H1 (cell line): ENCODE results near the gene RHEB. TPM values are rescaled to one million over a fixed set of nuclear protein-coding genes. Genes with fewer than 3 reads are reported as not detected.

Source experiments
- BCL11A ChIP-seq, 2 experiments: IDR thresholded peaks; one replicate each; pipeline ENCODE4 v1.6.1; 2011; ENCODE audit warnings: low read depth in 2 of 2, low read length in 2 of 2, mild to moderate bottlenecking in 2 of 2
- BRCA1 ChIP-seq: IDR thresholded peaks from 2 replicates; pipeline ENCODE4 v1.6.1; 2012; ENCODE audit warnings: low read depth, low read length, improper control_type of control experiment
- CEBPB ChIP-seq: IDR thresholded peaks from 2 replicates; pipeline ENCODE4 v1.6.1; 2012; ENCODE audit warnings: low read depth, low read length
- E2F6 ChIP-seq: IDR thresholded peaks from 2 replicates; pipeline ENCODE4 v1.6.1; 2012; ENCODE audit warnings: inconsistent platforms
- EP300 ChIP-seq, 2 experiments: IDR thresholded peaks; 1 replicate in 1 of 2; 2 replicates in 1 of 2; pipeline ENCODE4 v1.6.1; 2011 to 2012; ENCODE audit warnings: low read depth in 2 of 2, low read length in 2 of 2, mild to moderate bottlenecking in 2 of 2, borderline replicate concordance in 1 of 2, inconsistent platforms in 1 of 2, moderate library complexity in 1 of 2
- FOSL1 ChIP-seq: IDR thresholded peaks from 2 replicates; pipeline ENCODE4 v1.6.1; 2011; ENCODE audit warnings: mild to moderate bottlenecking, low read depth, low read length, moderate library complexity; ENCODE audit not compliant: insufficient read depth
- GABPA ChIP-seq: IDR thresholded peaks from 2 replicates; pipeline ENCODE4 v1.6.1; 2011; ENCODE audit warnings: mild to moderate bottlenecking, low read length, moderate library complexity, borderline replicate concordance; ENCODE audit not compliant: insufficient read depth
- HDAC2 ChIP-seq, 2 experiments: fragments of 300-600 bp in 1 of 2; sonication (generic) in 1 of 2; IDR thresholded peaks; 2 replicates each; pipeline ENCODE4 v1.6.1; 2011 to 2012; ENCODE audit warnings: low read depth in 2 of 2, low read length in 2 of 2, mild to moderate bottlenecking in 2 of 2, moderate library complexity in 2 of 2, borderline replicate concordance in 1 of 2, inconsistent platforms in 1 of 2
- HDAC6 ChIP-seq: IDR thresholded peaks from one replicate; pipeline ENCODE4 v1.7.1; 2012; ENCODE audit warnings: low read depth, mild to moderate bottlenecking, inconsistent platforms, low read length, moderate library complexity
- MAX ChIP-seq: IDR thresholded peaks from 2 replicates; pipeline ENCODE4 v1.6.1; 2012; ENCODE audit warnings: inconsistent platforms
- NANOG ChIP-seq: IDR thresholded peaks from 2 replicates; pipeline ENCODE4 v1.6.1; 2011; ENCODE audit warnings: low read length, low read depth, mild to moderate bottlenecking, inconsistent platforms; ENCODE audit not compliant: insufficient read depth, poor library complexity, severe bottlenecking
- NRF1 ChIP-seq: IDR thresholded peaks from 2 replicates; pipeline ENCODE4 v1.6.1; 2011; ENCODE audit warnings: mild to moderate bottlenecking, low read depth, low read length, improper control_type of control experiment
- POLR2A ChIP-seq, 2 experiments: IDR thresholded peaks; 1 replicate in 1 of 2; 2 replicates in 1 of 2; pipeline ENCODE4 v1.6.1; 2011; ENCODE audit warnings: low read depth in 2 of 2, low read length in 2 of 2, mild to moderate bottlenecking in 2 of 2; ENCODE audit errors: control extremely low read depth in 1 of 2
- RXRA ChIP-seq: IDR thresholded peaks from 2 replicates; pipeline ENCODE4 v1.6.1; 2011; ENCODE audit warnings: low read depth, mild to moderate bottlenecking, low read length, moderate library complexity; ENCODE audit not compliant: insufficient read depth
- SIRT6 ChIP-seq: IDR thresholded peaks from one replicate; pipeline ENCODE4 v1.7.1; 2012; ENCODE audit warnings: low read length, inconsistent platforms
- SIX5 ChIP-seq: IDR thresholded peaks from 2 replicates; pipeline ENCODE4 v1.6.1; 2011; ENCODE audit warnings: mild to moderate bottlenecking, low read depth, low read length
- TBP ChIP-seq: IDR thresholded peaks from 2 replicates; pipeline ENCODE4 v1.6.1; 2011; ENCODE audit warnings: low read depth, low read length, improper control_type of control experiment
- TCF12 ChIP-seq: IDR thresholded peaks from 2 replicates; pipeline ENCODE4 v1.6.1; 2011; ENCODE audit warnings: low read depth, mild to moderate bottlenecking, low read length
- ZNF274 ChIP-seq: IDR thresholded peaks from 2 replicates; pipeline ENCODE4 v1.7.0; 2012; ENCODE audit warnings: low read length, borderline replicate concordance; ENCODE audit errors: extremely low read depth
- polyA plus RNA-seq, 7 experiments: library from polyadenylated mRNA; depleted of rRNA in 3 of 7; stranded (reverse) in 5 of 7; unstranded in 2 of 7; fragments of >200 nt in 5 of 7; fragments of 200-250 nt in 2 of 7; gene quantifications; 1 replicate in 5 of 7; 2 replicates in 1 of 7; 4 replicates in 1 of 7; pipeline versions ENCODE4 v1.2.1 to v1.2.3, GENCODE V29; 2011 to 2013; ENCODE audit warnings: missing spikeins in 2 of 7, mixed read lengths in 2 of 7
- total RNA-seq: library from RNA; stranded (reverse); fragmentation: NEBNext Ultra II Directional; extraction: Animal tissue kit (Norgen Biotek cat#: 25700); gene quantifications from 2 replicates; pipeline ENCODE4 v1.2.1, GENCODE V29; 2021
- TF ChIP-seq, protein P1 (sequence below), 3 experiments: IDR thresholded peaks; 1 replicate in 2 of 3; 2 replicates in 1 of 3; pipeline versions ENCODE4 v1.5.1 to v1.6.1; 2011; ENCODE audit warnings: low read length in 3 of 3, mild to moderate bottlenecking in 3 of 3, inconsistent platforms in 2 of 3, low read depth in 1 of 3, moderate library complexity in 1 of 3; ENCODE audit not compliant: insufficient read depth in 1 of 3; ENCODE audit errors: control extremely low read depth in 1 of 3

RHEB gene
- total and polyA plus RNA-seq, 2 of the 8 experiments (the other 6 are each of a cell fraction or from before 2014, with no cell fraction given) = 60.8 to 132 TPM

DNA sequence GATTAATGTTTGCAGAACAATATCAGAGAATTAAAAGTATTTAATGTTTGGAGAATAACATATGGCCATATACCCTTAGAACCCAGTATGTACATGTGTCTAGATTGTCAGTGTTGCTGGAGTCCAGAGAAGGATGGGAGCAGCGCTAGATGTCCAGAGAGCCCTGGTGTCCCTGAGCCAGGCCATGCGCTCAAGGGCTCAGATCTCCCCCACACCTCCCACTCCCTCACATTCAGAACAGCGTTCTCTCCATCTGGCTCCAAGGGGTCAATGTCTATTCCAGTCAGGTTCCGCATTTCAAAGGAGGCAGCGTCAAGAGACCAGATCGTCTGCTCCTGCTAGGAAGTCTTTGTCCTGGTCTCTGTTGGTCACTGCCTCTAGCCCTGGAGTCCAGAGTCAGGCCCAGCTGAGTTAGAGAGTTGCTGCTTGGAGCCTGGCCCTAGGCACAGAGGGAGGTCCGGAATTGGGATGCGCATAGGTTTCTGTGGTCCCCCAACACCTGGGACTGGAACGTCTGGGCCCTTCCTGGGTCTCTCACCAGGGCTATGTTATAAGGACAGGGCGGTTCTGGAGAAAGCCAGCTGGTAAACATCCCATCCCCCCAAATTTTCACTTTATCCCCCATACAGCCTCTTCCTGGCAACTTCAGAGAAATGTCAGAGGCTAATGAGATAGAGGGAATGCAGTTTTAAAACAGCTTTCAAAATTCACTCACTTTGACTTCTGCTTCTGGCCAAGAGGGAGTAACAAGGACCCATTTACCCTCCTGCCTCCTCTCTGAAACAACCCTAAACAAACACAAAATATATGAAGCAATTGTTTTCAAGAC lies 103.4 kb downstream of the RHEB start (continued):
- no peak for TF ChIP-seq NANOG
- TF ChIP-seq CEBPB = no peak
- TF ChIP-seq ZNF274 = no peak
- TF ChIP-seq BCL11A (IDR thresholded peaks at IDR 0.05; ENCODE audit: low read depth in 2 of 2, low read length in 2 of 2) = no peak
- TF ChIP-seq, protein P1, sequence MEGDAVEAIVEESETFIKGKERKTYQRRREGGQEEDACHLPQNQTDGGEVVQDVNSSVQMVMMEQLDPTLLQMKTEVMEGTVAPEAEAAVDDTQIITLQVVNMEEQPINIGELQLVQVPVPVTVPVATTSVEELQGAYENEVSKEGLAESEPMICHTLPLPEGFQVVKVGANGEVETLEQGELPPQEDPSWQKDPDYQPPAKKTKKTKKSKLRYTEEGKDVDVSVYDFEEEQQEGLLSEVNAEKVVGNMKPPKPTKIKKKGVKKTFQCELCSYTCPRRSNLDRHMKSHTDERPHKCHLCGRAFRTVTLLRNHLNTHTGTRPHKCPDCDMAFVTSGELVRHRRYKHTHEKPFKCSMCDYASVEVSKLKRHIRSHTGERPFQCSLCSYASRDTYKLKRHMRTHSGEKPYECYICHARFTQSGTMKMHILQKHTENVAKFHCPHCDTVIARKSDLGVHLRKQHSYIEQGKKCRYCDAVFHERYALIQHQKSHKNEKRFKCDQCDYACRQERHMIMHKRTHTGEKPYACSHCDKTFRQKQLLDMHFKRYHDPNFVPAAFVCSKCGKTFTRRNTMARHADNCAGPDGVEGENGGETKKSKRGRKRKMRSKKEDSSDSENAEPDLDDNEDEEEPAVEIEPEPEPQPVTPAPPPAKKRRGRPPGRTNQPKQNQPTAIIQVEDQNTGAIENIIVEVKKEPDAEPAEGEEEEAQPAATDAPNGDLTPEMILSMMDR (IDR thresholded peaks at IDR 0.05; ENCODE audit: control extremely low read depth in 1 of 3, insufficient read depth in 1 of 3, low read depth in 1 of 3, low read length in 3 of 3) = no peak
- no peak for TF ChIP-seq NRF1
- TF ChIP-seq FOSL1 = no peak
- no peak for TF ChIP-seq POLR2A (IDR thresholded peaks at IDR 0.05; ENCODE audit: control extremely low read depth in 1 of 2, low read depth in 2 of 2, low read length in 2 of 2)
- TF ChIP-seq E2F6 = no peak
- TF ChIP-seq TBP = no peak
- no peak for TF ChIP-seq HDAC6
- TF ChIP-seq SIRT6 = no peak
- TF ChIP-seq GABPA = no peak; the same call in 1 of the 2 replicates
- TF ChIP-seq RXRA = 0 out of 2 replicates have a peak, but pooled peaks have one; percentile 60
- TF ChIP-seq TCF12 = peak; percentile 96
- TF ChIP-seq BRCA1 = no peak
- TF ChIP-seq MAX = no peak
- TF ChIP-seq SIX5 = no peak
- no peak; a peak in 1 of 4 replicates for TF ChIP-seq HDAC2 (IDR thresholded peaks at IDR 0.05; ENCODE audit: borderline replicate concordance in 1 of 2, low read depth in 2 of 2, low read length in 2 of 2)
- peak in 1 of 2 experiments; percentile 49; a peak in 1 of 3 replicates for TF ChIP-seq EP300 (IDR thresholded peaks at IDR 0.05; ENCODE audit: borderline replicate concordance in 1 of 2, low read depth in 2 of 2, low read length in 2 of 2)
